ENCODE data around the gene PDLIM1. TPM values are rescaled to one million over a fixed set of nuclear protein-coding genes. Genes with fewer than 3 reads are reported as not detected.

Gene PDLIM1
- total and polyA plus RNA-seq, 9 of the 15 experiments (the other 6 are each of a cell fraction or from before 2014, with no cell fraction given) = 19.8 to 164 (median 39.1) TPM

GRCh38 chr10:95303535-95303934, 12.7 kb upstream of the PDLIM1 start (continued):
- TF ChIP-seq TEAD4 (IDR thresholded peaks at IDR 0.05; ENCODE audit: low read length) (peak; percentile 41; the same call in 1 of the 2 replicates), TEAD4 (CRISPR knock-in tag; IDR thresholded peaks at IDR 0.05; ENCODE audit: borderline replicate concordance) (no peak), ARID1B (IDR thresholded peaks at IDR 0.05) (peak; percentile 40; the same call in 1 of the 2 replicates), SRSF7 (optimal IDR thresholded peaks at IDR 0.05; ENCODE audit: low read depth, low read length) (no peak), TCF7L2 (IDR thresholded peaks at IDR 0.05; ENCODE audit: low read depth, low read length) (no peak), SNIP1 (IDR thresholded peaks at IDR 0.05; ENCODE audit: low read depth) (no peak), RCOR1 (IDR thresholded peaks at IDR 0.05; ENCODE audit: borderline replicate concordance in 1 of 2, low read depth in 2 of 2, low read length in 2 of 2) (peak in 1 of 2 experiments; percentile 72; a peak in 1 of 4 replicates), FOXA3 (CRISPR knock-in tag; conservative IDR thresholded peaks at IDR 0.05 in 1 of 2, IDR thresholded peaks at IDR 0.05 in 1 of 2) (no peak), C11orf30 (IDR thresholded peaks at IDR 0.05; ENCODE audit: low read depth) (peak; percentile 46; the same call in 1 of the 2 replicates), NFE2 (IDR thresholded peaks at IDR 0.05; ENCODE audit: low read depth) (peak; percentile 47; the same call in 1 of the 2 replicates), CBFA2T3 (IDR thresholded peaks at IDR 0.05) (peak; percentile 75), ASH1L (IDR thresholded peaks at IDR 0.05; ENCODE audit: borderline replicate concordance, low read depth, partially characterized antibody) (no peak), ATF3 (IDR thresholded peaks at IDR 0.05) (peak; percentile 87), ATF3 (CRISPR knock-in tag; conservative IDR thresholded peaks at IDR 0.05) (no peak), ZBTB43 (CRISPR knock-in tag; IDR thresholded peaks at IDR 0.05) (no peak), MIER1 (IDR thresholded peaks at IDR 0.05; ENCODE audit: low read depth) (no peak), SMAD4 (CRISPR knock-in tag; conservative IDR thresholded peaks at IDR 0.05) (peak; percentile 19; the same call in 1 of the 2 replicates), RNF219 (CRISPR knock-in tag; IDR thresholded peaks at IDR 0.05) (no peak), HDAC3 (IDR thresholded peaks at IDR 0.05; ENCODE audit: borderline replicate concordance, partially characterized antibody) (no peak)
- TF ChIP-seq, protein P1, sequence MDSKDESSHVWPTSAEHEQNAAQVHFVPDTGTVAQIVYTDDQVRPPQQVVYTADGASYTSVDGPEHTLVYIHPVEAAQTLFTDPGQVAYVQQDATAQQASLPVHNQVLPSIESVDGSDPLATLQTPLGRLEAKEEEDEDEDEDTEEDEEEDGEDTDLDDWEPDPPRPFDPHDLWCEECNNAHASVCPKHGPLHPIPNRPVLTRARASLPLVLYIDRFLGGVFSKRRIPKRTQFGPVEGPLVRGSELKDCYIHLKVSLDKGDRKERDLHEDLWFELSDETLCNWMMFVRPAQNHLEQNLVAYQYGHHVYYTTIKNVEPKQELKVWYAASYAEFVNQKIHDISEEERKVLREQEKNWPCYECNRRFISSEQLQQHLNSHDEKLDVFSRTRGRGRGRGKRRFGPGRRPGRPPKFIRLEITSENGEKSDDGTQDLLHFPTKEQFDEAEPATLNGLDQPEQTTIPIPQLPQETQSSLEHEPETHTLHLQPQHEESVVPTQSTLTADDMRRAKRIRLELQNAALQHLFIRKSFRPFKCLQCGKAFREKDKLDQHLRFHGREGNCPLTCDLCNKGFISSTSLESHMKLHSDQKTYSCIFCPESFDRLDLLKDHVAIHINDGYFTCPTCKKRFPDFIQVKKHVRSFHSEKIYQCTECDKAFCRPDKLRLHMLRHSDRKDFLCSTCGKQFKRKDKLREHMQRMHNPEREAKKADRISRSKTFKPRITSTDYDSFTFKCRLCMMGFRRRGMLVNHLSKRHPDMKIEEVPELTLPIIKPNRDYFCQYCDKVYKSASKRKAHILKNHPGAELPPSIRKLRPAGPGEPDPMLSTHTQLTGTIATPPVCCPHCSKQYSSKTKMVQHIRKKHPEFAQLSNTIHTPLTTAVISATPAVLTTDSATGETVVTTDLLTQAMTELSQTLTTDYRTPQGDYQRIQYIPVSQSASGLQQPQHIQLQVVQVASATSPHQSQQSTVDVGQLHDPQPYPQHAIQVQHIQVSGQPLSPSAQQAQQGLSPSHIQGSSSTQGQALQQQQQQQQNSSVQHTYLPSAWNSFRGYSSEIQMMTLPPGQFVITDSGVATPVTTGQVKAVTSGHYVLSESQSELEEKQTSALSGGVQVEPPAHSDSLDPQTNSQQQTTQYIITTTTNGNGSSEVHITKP (IDR thresholded peaks at IDR 0.05; ENCODE audit: partially characterized antibody) = no peak

All from K562 (cell line).